Measurements from ENCODE around the gene TAF9.

TAF9 gene

GRCh38 chr5:69369340-69370121 lies at the start of gene TAF9, which contains the start of the genes AK6 and RAD17:
TAF9 (minus strand) TSS chr5:69369520; CDS start chr5:69365737, 3,783 bp downstream.
AK6 (minus strand) TSS chr5:69369520; CDS start chr5:69369490, 30 bp downstream.
RAD17 (plus strand) TSS chr5:69369818; CDS start chr5:69372209, 2,391 bp downstream.
- TF ChIP-seq CTCF (IDR thresholded peaks at IDR 0.05; ENCODE audit: extremely low read depth, missing control alignments) = no peak
- peak; percentile 91 for DNase-seq (ENCODE audit: low spot score)

- DNase-seq (ENCODE audit: low spot score) = no peak
- no peak for TF ChIP-seq CTCF (IDR thresholded peaks at IDR 0.05; ENCODE audit: extremely low read depth, missing control alignments)
These were observed 49.2 kb upstream of the TAF9 start for GRCh38 chr5:69418554-69418953.

GRCh38 chr5:69416699-69417098 lies 47.4 kb upstream of the TAF9 start:
- no peak for DNase-seq (ENCODE audit: low spot score)
- TF ChIP-seq CTCF (IDR thresholded peaks at IDR 0.05; ENCODE audit: extremely low read depth, missing control alignments) = no peak

GRCh38 chr5:69416180-69416579 lies 46.9 kb upstream of the TAF9 start:
- no peak for DNase-seq (ENCODE audit: low spot score)
- TF ChIP-seq CTCF (IDR thresholded peaks at IDR 0.05; ENCODE audit: extremely low read depth, missing control alignments) = no peak

GRCh38 chr5:69415584-69415958 lies 46.3 kb upstream of the TAF9 start:
- peak; percentile 25 for DNase-seq (ENCODE audit: low spot score)
- no peak for TF ChIP-seq CTCF (IDR thresholded peaks at IDR 0.05; ENCODE audit: extremely low read depth, missing control alignments)

GRCh38 chr5:69414885-69415583 lies 45.7 kb upstream of the TAF9 start, which contains the start of gene MARVELD2:
MARVELD2 (plus strand) TSS chr5:69415116; CDS start chr5:69419386, 4,270 bp downstream.
- no peak for TF ChIP-seq CTCF (IDR thresholded peaks at IDR 0.05; ENCODE audit: extremely low read depth, missing control alignments)
- peak; percentile 80 for DNase-seq (ENCODE audit: low spot score)
